Measurements from ENCODE around the gene SLC35B2.

The SLC35B2 gene

DNA sequence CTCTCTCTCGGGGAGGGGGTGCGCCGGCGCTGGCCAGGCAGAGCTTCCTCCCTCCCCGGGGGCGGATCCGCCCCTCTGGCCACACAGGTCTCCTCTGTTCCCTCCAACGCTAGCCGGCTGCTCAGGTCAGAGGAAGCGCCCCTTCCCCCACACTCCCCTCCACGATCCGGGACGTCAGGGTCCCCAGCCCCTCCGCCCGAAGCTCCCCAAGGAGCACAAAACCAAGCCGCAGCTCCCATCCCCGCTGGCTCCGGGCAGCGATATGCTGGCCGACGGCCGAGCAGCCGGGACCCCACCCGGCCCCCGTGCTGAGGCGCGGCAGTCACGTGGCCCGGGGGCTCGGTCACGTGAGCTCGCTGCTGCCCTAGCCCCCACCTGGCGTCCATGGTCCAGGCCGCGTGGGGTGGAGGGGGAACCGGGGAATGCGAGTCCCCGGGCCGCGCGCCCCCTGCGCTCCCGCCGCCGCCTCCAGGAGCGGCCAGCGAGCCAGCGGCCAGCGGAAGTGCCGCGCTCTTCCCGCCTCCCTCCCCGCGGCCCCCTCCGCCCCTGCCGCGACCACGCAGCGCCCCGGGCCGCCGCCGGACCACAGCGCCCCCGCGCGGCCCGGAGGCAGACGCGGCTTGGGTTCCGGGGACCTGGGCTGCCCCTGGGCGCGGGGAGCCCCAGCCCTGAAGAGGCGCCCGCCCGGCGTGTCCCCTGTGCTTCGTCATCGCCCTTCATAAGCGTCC is at the start of gene SLC35B2:
SLC35B2 (minus strand) TSS at position 504 of the 728 bp plus-strand sequence; CDS start at position 386, 118 bp downstream.
- no peak for FAIRE-seq
- peak; percentile 61 for DNase-seq (ENCODE audit: low spot score)

DNA sequence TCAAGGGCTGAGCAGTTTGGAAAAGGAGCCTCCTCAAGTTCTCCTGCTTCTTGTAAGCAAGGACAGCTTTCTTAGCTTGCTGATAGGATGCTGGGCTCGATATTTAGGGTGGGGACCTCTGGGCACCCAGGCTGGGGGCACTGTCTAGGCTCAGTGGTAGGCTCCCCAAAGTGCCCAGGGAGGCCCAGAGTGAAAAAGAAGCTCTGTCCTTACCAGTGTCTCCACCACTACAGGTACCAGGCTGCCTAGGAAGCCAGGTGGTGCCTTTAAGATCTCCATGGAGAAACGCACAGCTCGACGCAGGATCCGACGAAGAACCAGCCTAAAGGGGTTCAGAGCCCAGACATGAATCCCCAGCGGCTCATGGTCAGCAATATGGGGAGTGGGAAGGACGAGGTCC is 49.4 kb upstream of the SLC35B2 start:
- FAIRE-seq (no peak), DNase-seq (ENCODE audit: low spot score) (no peak)

- FAIRE-seq (no peak), DNase-seq (ENCODE audit: low spot score) (no peak)
Measured at GRCh38 chr6:44305200-44305725, 47.9 kb upstream of the SLC35B2 start.

DNA sequence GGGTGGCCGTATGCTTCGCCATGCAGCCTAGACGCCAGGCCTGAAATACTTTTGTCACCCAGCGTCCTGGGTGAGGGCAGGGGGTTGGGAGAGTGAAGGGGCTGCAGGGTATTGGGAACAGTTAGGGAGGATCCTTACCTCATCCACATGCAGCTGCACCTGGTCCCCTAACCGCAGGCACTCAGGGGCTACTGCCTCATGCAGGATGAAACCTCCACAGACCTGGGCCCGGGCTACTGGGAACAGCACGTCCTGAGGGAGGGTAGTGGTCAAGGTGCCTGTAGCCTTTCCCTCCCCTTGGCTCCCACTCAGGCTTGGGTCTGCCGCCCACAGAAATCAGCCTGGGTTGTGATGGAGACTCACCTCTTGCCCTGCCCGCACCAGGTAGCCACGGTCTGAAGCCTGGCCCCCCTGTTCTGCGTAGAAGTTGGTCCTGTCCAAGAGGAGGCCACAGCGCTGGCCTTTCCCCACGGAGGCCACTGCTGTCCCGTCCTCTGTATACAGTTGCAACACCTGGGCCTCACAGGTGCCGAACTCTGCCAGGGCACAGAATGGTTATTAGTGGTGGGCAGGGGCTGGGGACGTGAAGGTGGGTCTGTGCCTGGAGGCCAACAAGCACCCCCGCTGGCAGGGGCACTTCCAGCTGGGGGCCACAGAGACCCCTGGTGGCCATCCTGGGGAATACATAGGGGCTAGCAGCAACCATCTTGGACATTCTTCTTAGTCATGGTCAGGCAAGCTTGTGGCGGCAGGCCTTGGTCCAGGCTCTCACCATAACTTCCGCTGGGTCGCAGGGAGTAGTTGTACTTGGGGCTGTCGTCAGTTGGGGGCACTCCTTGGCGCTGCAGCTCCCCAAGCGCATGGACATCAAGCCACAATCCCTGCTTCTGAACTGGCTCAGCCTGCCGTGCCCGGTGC is 47.2 kb upstream of the SLC35B2 start:
- DNase-seq (ENCODE audit: low spot score) (no peak), FAIRE-seq (no peak)

DNA sequence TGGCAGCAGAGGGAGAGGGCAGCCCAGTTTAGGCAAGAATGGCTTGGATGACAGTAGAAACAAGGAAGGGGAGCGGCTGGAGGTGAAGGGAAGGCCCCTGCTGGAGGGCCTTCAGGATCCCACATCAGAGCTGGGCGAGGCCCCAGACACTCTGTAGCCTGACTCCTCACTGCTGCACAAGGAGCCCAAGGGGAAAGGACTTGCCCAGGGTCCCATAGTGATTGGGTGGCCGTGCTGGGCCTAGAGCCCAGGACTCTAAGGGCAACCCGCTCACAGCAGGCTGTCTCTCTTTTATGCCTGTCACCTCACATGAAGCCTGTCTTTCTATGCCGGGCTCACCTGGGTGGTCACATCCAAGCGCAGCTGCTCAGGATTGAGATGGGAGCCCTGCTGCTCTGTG is 46.5 kb upstream of the SLC35B2 start:
- DNase-seq (ENCODE audit: low spot score) (no peak), FAIRE-seq (no peak)

- no peak for DNase-seq (ENCODE audit: low spot score)
- no peak for FAIRE-seq
Measured at GRCh38 chr6:44302856-44303255, 45.5 kb upstream of the SLC35B2 start.

DNA sequence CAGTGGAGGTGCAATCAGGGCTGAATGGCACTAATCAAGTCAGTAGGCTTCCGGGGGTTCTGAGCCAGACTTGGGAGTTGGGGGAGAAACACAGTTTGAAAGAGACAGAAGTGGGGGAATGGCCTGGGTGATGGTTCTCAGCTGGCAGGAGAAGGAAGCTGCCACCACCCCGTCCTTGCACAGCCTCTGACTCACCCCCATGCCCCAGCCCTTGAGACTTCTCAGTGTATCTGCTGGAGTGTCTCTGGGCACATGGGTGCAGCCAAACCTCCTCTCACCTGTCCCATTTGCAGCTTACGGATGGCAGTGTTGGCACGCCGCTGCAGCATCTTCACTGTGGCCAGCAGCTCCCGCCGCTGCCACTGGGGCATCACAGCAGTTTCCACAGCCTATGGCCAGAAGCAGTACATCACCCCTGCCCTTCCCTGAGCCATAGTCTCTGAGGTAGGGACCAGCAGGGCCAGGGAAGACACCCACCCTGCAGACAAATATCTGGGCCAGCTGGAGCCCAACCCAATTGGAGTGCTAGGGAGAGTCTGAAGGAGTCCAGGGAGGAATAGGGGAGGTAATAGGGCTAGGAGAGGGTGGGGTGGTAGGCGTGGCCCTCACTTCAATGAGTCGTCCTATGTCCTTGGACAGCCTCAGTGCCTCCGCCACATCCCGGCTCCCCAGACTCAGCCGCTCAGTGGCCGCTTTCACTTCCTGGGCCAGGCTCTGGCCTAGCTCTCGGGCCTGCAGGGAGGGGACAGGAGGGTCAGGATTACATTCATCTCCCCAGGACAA is 44.6 kb upstream of the SLC35B2 start:
- FAIRE-seq (no peak), DNase-seq (ENCODE audit: low spot score) (no peak)

DNA sequence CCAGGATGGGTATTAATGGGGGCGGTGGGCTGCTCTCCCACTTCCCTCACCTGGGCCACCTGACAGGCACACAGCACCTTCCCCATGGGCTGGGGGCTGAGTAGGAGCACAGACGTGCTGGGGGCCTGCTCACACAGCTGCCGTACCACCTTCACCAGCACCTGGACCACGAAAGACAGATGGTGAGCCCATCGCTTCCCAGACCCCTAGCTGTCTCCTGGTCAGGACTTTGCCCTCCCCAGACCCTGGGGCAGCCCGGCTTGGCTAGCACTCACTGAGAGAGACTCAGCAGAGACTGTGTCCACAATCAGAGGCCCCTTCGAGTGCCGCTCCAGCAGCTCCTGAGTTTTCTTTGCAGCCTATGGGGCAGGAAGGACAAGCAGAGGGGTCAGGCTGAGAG is 43.8 kb upstream of the SLC35B2 start:
- DNase-seq (ENCODE audit: low spot score) (no peak), FAIRE-seq (no peak)

DNA sequence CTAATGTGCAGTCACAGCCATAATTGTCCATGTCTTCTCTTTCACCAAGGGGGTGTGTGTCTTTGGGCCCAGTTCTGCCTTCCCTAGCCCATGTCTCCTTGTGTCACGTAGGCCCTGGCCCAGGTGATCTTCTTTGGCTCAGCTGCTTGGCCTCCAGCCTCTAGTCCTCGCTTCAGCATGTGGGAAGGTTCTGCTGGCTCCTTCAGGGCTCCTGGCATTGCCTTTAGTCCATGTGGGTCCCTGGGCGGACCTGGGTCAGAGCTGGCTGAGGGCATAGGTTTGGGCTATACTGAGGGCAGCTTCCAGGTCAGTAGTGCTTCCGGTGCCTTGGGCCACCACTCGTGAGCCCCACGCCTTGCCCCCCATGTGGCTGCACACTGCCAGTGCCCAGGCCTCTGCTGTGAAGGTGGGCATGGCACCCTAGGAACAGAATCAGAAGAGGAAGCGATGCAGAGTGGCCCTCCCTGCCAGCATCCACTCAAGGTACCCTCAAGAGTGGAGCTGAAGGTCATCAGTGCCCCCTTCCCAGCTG is 43.0 kb upstream of the SLC35B2 start:
- DNase-seq (ENCODE audit: low spot score) (no peak), FAIRE-seq (no peak)

- DNase-seq (ENCODE audit: low spot score): no peak
Measured at GRCh38 chr6:44298864-44299263, 41.5 kb upstream of the SLC35B2 start.

DNA sequence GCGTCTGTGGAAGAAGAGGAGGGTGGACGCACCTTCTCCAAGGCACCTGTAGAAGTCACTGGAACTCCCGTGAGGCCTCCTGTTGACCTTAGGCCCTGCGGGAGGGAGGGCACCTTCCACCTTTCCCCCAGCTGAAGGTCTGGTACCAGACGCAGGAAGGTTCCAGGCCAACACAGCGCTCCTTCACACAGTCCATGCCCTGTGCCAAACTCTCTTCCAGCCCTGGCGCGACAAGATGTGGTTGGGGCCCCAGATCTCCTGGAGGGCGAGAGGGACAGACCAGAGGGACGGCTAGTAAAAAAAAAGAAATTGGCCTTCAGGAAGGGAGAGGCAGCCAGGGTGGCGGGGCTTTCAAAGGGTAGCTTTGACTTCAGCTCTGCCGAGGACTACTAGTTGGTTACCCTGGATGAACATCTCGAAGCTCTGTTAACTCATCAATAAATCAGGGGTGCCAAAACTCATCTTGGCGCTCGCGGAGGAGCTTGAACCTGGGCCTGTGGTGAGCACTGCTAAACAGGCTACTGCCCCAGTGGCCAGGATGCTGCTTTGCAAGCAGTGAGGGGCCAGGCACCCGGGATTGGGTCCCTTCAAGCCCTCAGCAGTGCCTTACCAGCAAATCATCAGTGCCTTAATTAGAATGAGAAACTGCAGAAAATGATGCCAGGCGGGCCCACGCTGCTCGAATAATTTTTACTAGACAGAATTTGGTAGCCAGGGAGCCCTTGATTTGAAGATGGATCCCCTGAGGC is 40.9 kb upstream of the SLC35B2 start:
- DNase-seq (ENCODE audit: low spot score) (no peak), FAIRE-seq (no peak)

More at GRCh38 chr6:44298864-44299263, 41.5 kb upstream of the SLC35B2 start:
- FAIRE-seq: no peak

- DNase-seq (ENCODE audit: low spot score): no peak
- no peak for FAIRE-seq
Measured at GRCh38 chr6:44297063-44298038, 40.0 kb upstream of the SLC35B2 start.

GRCh38 chr6:44294832-44295791 is 37.8 kb upstream of the SLC35B2 start:
- FAIRE-seq (no peak), DNase-seq (ENCODE audit: low spot score) (no peak)

- FAIRE-seq: no peak
- no peak for DNase-seq (ENCODE audit: low spot score)
Measured at GRCh38 chr6:44292661-44293365, 35.5 kb upstream of the SLC35B2 start.

DNA sequence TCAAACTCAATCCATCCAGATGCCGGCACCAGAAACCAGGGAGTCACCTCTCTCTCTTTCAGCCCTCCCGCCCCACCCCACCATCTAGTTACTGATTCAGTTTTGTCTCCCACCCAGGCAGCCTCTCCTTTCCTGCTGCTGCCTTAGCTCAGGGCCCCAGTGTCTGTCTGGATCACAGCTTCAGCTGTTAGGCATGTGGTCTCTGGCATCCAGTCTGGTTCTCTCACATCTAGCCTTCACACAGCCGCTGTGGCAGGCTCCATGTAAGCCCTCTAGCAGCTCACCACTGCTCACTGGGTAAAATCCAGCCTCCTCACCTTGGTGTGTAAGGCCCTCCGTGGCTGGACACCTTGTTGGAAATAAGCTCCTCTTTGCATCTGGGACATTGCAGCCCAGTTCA is 34.5 kb upstream of the SLC35B2 start:
- DNase-seq (ENCODE audit: low spot score) (no peak), FAIRE-seq (no peak)

GRCh38 chr6:44289726-44290260 is 32.5 kb upstream of the SLC35B2 start:
- no peak for FAIRE-seq

GRCh38 chr6:44286747-44287146 is 29.4 kb upstream of the SLC35B2 start:
- FAIRE-seq: no peak

More at GRCh38 chr6:44289726-44290260, 32.5 kb upstream of the SLC35B2 start:
- DNase-seq (ENCODE audit: low spot score): no peak

More at GRCh38 chr6:44286747-44287146, 29.4 kb upstream of the SLC35B2 start:
- no peak for DNase-seq (ENCODE audit: low spot score)
